GM19455 (cell line): ENCODE measurements around the gene EIF4E1B.

ENCODE experiments used
- ATAC-seq: cut with Tn5 transposase; IDR thresholded peaks from one replicate; pipeline ENCODE4 v1.9.1; 2021; ENCODE audit not compliant: unreplicated experiment

Gene EIF4E1B

DNA sequence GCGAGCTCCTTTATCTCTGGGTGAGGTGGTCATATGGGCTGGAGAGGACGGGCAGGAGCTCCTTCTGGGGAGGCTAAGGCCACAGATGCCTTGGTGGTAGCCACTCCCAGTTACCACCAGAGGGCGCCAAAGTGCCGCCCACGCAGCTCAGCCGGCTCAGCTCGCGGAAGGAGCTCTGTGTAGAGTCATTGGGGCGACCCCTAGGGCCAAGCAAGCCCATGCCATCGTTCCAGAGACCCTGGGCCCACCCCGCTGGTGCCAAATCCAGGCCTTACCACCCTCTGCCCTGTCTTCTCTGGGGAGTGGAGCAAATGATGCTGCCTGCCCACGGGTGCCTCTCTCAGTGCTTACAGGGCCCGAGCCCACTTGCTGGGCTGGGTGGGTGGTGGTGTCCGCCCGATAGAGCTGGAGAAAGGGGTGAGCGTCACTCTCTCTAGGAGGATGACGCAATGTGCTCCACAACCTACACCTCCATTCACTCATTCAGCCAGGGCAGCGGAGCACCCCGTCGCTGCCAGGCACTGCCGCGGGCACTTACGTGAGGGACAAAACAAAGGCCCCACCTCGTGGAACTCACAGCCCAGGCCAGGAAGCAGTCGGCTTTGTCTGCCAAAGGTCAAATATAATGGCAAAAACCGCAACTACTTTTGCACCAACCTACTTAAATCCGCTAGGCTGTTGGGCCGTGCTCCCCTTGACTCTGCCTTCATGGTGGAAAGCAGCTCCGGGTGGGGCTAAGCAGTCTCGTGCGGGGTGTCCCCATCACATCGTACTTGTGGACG is 30.6 kb downstream of the EIF4E1B start:
- no peak for ATAC-seq

- ATAC-seq = no peak
Measured at GRCh38 chr5:176661676-176662075, 31.2 kb downstream of the EIF4E1B start.

DNA sequence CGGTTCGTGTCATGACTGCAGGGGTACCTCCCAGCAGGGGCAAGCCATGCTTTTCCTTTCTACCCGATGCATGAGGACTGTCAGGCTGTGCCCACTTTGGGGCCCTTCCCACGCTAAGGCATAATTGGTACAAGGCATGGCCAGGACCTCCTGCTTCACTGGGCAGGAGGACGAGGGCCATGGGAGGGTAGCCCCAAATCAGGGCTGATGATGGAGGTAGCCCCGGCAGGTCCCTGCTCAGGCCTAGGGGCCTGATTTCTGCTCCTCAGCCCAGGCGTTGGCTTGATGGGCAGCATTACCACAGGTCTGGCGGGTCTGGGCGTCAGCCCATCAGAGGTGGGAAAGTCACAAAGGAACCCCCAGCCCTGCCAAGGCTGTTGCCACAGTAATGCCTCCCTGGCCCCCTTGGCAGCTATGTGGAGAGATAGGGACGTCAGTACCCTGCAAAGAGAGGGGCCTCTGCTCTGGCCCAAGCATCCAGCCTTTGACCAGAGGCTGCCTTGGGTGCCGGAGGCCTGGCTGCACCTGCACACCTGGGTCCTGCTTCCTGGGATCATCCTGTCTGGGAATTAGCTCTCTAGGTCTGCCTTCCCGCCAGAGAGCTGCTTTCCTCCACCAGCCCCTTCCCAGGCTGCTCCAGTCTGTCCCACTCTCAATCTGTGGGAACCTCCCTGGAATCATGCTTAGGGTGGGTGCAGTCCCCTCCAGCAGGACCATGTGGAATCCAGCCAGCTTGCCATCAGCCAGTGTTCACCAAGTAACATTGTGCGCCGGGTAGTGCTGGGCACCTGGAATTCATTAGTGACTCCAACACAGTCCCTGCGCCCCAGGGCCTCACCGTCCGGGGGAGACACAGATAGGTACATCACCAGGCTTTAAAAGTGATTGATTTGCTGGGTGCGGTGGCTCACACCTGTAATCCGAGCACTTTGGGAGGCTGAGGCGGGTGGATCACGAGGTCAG is 32.2 kb downstream of the EIF4E1B start:
- ATAC-seq = no peak

DNA sequence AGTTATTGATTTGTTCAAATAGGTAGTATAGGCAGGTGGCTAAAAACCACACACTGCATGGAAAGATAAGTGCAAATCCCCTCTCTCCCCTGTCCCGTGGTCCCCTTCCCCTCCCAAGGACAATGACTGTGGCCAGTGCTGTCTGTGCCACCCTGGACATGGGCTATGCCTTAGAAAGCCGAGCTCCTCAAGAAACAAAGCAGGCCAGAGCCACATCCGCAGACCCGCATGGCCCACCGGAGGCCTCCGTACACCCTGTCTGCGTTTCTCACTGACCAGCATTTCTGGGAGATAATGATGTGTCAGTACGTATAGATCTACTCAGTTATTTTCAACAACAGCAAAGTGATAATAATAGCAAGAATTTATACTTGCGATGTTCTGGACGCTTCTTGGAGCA is 33.1 kb downstream of the EIF4E1B start:
- ATAC-seq = no peak

- no peak for ATAC-seq
Measured at GRCh38 chr5:176664479-176664878, 34.0 kb downstream of the EIF4E1B start.

DNA sequence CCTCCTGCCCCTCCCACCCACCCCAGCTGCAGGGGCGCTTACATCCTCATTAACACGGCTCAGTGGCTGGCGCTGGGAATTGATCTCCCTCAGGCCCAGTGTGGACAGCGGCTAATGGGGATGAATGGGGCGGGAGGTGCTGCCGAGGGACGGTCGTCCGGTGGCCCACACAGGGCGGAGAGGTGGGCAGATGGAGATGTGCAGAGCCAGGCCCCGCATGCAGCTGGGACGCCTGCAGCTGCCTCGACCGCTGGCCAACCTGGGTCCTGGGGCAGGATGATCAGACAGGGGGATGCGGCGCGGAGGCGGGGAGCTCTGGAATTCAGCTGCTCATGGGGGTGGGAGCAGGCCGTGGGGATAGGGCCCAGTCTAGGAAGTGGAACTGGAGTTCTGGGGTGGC is 34.4 kb downstream of the EIF4E1B start:
- no peak for ATAC-seq

- ATAC-seq = no peak
Measured at GRCh38 chr5:176665517-176665916, 35.0 kb downstream of the EIF4E1B start.

DNA sequence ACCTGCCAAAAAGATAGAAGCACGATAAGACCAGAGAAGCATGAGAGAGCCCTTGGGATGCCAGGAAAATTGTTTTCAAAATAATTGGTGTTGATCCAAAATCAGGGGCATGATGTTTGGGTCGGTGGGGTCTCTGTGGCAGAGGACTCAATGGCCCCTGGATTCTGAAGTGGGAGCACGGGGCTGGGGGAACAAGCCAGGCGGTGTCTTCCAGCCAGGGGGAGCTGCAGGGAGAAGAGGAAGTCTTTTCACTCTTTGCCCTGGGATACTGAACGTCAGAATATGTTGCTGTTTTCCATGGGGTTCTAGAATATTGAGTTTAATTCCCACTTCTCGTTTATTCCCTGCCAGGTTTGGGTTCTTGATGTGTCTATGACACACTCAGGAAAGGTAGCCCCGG is 37.2 kb downstream of the EIF4E1B start:
- ATAC-seq = no peak

DNA sequence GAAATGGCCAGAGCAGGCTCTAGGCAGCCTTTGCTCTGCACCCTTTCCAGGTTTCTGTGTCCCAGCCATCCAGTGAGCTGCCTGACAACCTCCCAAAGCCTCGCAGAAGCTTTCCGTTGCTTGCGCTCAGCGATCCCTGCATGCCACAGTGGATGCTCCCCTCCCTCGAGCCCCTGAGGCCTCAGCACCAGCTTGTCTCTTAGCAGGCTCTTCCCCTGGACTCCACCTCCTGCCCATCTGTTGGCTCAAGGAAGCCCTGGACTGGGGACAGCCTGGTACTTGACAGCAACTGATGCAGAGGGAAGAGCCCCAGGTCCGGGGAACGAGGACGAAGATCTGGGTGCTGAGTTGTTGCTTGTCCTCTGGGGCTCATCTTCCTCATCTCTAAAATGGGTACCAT is 40.0 kb downstream of the EIF4E1B start:
- no peak for ATAC-seq

DNA sequence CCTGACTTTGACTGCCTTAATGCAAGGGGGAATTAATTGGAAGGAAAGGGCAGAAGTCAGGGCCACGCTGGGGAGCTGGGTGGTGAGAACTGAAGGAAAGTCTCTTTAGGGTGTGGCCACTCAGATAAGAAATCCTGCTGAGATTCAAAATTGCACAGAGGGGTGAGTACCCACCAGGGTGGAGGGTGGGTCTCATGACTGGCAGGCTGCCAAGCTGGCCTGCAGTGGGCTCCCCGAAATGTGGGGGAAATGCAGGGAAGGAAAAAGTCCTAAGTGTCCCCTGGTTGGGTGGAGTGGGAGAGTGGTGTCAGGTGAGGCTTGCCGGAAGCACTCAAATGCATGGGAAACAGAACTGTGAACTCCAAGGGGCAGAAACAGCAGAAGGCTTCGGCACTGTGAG is 40.9 kb downstream of the EIF4E1B start:
- ATAC-seq = no peak

DNA sequence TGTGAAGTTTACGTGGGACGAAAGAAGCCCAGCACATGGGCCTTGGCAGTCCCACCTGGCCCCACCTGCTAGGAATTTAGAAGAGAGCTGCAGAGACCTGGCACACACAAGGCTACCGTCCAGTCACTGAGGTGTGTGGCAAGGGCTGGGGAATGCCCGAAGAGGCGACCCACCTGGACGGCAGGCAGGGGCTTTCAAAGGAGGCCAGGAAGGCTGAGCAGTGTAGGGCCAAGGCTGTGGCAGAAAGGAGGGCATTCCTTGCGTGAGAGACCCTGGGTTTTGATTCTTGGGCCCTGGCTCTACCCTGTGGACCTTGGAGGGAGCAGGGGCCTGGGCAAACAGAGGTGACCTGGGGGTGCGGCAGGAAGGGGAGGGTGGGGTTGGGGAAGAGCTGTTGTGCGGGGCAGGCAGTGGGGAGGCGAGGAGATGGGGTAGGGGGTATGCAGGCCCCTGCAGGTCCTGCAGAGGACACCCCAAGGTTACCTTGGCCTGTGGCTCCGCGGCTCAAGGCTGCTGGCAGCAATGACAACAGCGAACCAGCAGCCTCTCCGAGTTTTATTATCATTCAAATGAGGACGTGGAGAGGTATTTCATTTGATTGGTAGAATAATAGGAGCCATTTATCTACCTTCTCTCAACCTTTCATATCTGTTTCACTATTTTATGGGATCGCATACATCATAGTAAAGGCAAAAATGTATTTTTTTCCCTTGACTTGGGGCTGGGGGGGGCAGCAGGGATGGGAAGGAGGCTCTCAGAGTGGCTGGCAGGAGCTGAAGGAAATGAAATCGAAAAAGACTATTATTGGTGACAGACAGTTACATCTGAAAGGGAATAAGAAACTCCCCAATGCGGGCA is 41.6 kb downstream of the EIF4E1B start:
- ATAC-seq = no peak

- ATAC-seq = no peak
Measured at GRCh38 chr5:176673651-176674583, 43.4 kb downstream of the EIF4E1B start.

- no peak for ATAC-seq
Measured at GRCh38 chr5:176674799-176675198, 44.3 kb downstream of the EIF4E1B start.

DNA sequence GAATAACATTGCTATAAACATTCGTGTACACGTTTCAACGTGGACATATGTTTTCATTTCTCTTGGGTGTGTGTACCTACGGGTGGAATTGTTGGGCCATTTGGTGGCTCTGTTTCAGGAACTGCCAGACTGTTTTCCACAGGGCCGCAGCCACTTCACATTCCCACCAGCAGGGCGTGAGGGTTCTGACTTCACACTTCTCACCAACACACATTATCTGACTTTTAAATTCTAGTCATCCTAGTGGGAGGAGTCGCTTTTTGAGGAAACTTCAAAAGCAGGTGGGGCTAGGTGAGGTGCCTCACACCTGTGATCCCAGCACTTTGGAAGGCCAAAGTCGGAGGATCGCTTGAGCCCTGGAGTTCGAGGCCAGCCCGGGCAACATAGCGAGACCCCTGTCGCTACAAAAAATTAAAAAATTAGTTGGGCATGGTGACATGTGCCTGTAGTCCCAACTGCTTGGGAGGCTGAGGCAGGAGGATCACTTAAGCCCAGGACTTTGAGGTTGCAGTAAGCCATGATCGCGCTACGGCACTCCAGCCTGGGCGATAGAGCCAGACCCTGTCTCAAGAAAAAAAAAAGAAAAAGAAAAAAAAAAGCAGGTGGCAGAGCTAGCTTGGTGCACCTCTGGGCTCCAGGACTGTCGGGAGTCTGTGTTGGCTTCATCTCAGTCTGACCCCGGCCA is 45.3 kb downstream of the EIF4E1B start:
- ATAC-seq = no peak

DNA sequence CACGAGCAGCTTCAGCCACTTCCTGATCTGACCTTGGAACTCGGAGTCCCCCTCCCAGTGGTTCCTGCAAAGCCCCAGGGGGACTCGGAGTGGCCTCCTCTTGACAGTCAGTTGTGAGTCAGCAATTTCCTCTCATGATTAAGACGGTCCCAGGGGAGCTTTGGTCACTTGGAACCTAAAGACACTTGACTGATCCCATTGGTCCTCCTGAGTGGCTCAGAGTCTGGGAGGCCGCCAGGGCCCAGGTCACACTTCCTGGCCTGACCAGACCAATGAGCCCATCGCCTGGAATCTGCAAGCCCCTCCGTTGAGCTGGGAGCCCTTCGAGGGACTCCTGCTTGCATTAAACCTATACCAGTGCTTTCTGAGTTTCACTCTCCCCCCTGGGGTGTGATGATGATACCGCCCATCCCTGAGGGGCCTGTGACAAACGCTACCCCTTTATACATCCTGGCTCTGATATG is 45.9 kb downstream of the EIF4E1B start:
- no peak for ATAC-seq

- no peak for ATAC-seq
Measured at GRCh38 chr5:176677209-176677939, 46.9 kb downstream of the EIF4E1B start.

DNA sequence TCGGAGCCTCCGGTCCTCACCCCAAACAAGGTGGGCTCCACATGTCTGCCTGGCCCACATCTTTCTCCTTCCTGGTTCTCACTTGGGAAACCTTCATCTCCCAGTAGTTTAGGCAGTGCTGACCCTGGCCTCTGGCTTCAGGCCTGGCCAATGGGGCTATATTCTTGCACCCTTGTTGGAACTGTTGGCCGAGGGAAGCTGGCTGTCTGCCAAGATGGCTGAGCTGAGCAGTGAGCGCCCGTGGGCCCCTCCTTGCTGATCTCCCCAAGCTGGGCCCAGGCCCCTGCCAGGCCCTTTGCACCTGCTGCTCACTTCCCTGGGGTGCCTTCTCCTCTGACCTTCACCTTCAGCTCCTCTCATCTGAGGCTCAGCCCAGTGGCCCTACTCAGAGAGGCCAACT is 48.1 kb downstream of the EIF4E1B start:
- no peak for ATAC-seq

- no peak for ATAC-seq
Measured at GRCh38 chr5:176679365-176680225, 49.1 kb downstream of the EIF4E1B start.
